HepG2 (cell line): Measurements from ENCODE around the gene ALDH9A1. TPM values are rescaled to one million over a fixed set of nuclear protein-coding genes. Genes with fewer than 3 reads are reported as not detected.

Source experiments
- ARHGAP35 ChIP-seq: sonication (generic); formaldehyde crosslinking; IDR thresholded peaks from 2 replicates; pipeline ENCODE4 v1.9.0; 2022; ENCODE audit warnings: mild to moderate bottlenecking, inconsistent platforms, moderate library complexity, missing genetic modification reagents, borderline replicate concordance
- CBFB ChIP-seq: sonication (generic); formaldehyde crosslinking; IDR thresholded peaks from 2 replicates; pipeline ENCODE4 v1.4.0; 2020; ENCODE audit warnings: missing genetic modification reagents
- FOXO1 ChIP-seq: sonication (generic); formaldehyde crosslinking; IDR thresholded peaks from 2 replicates; pipeline ENCODE4 v1.4.0; 2020; ENCODE audit warnings: missing genetic modification reagents
- GATA4 ChIP-seq: sonication (generic); IDR thresholded peaks from 2 replicates; pipeline ENCODE4 v1.6.1; 2016; ENCODE audit warnings: antibody characterized with exemption, low read depth, borderline replicate concordance
- HES4 ChIP-seq: sonication (generic); formaldehyde crosslinking; IDR thresholded peaks from 2 replicates; pipeline ENCODE4 v1.9.0; 2021; ENCODE audit warnings: mild to moderate bottlenecking, missing genetic modification reagents, borderline replicate concordance
- ISL2 ChIP-seq: sonication (generic); formaldehyde crosslinking; IDR thresholded peaks from 2 replicates; pipeline ENCODE4 v1.5.0; 2020; ENCODE audit warnings: missing genetic modification reagents
- KAT7 ChIP-seq: IDR thresholded peaks from 2 replicates; pipeline ENCODE4 v1.6.1; 2018; ENCODE audit warnings: borderline replicate concordance, missing compliant biosample characterization
- MED13 ChIP-seq: sonication (generic); formaldehyde crosslinking; IDR thresholded peaks from 2 replicates; pipeline ENCODE4 v1.5.0; 2020; ENCODE audit warnings: missing genetic modification reagents
- MED8 ChIP-seq: sonication (generic); formaldehyde crosslinking; IDR thresholded peaks from 2 replicates; pipeline ENCODE4 v1.8.1; 2023; ENCODE audit warnings: mild to moderate bottlenecking, missing genetic modification reagents; ENCODE audit not compliant: insufficient replicate concordance
- ZFP1 ChIP-seq: IDR thresholded peaks from 2 replicates; pipeline ENCODE4 v1.6.1; 2016
- ZKSCAN5 ChIP-seq: sonication (generic); formaldehyde crosslinking; IDR thresholded peaks from 2 replicates; pipeline ENCODE4 v1.5.1; 2020; ENCODE audit warnings: mild to moderate bottlenecking, missing genetic modification reagents
- ZMYM3 ChIP-seq: sonication (generic); formaldehyde crosslinking; IDR thresholded peaks from 2 replicates; pipeline ENCODE4 v1.5.1; 2020; ENCODE audit warnings: mild to moderate bottlenecking, missing genetic modification reagents
- ZMYM4 ChIP-seq: sonication (generic); formaldehyde crosslinking; IDR thresholded peaks from 2 replicates; pipeline ENCODE4 v1.8.1; 2023; ENCODE audit warnings: mild to moderate bottlenecking, missing genetic modification reagents
- ZNF274 ChIP-seq: sonication (generic); formaldehyde crosslinking; IDR thresholded peaks from 2 replicates; pipeline ENCODE4 v1.5.1; 2020; ENCODE audit warnings: mild to moderate bottlenecking, missing genetic modification reagents
- ZNF333 ChIP-seq: sonication (generic); formaldehyde crosslinking; IDR thresholded peaks from 2 replicates; pipeline ENCODE4 v1.4.0; 2020; ENCODE audit warnings: mild to moderate bottlenecking, missing genetic modification reagents, borderline replicate concordance
- ZSCAN25 ChIP-seq: sonication (generic); formaldehyde crosslinking; IDR thresholded peaks from 2 replicates; pipeline ENCODE4 v1.8.0; 2022; ENCODE audit warnings: mild to moderate bottlenecking, missing genetic modification reagents
- polyA plus RNA-seq, 8 experiments: library from polyadenylated mRNA; depleted of rRNA in 3 of 8; stranded (reverse) in 7 of 8; unstranded in 1 of 8; fragments of >200 nt; fragmentation: Illumina TruSeq in 4 of 8; extraction: Trizol in 4 of 8; gene quantifications; 2 replicates each; pipeline versions ENCODE4 v1.2.1 to v1.2.3, GENCODE V29; 2011 to 2016; ENCODE audit warnings: low read depth in 4 of 8, missing spikeins in 1 of 8, mixed read lengths in 1 of 8; ENCODE audit not compliant: insufficient read depth in 1 of 8
- total RNA-seq, 5 experiments: library from RNA; depleted of rRNA; stranded (reverse); fragments of >200 nt; fragmentation: Illumina TruSeq; extraction: Trizol; gene quantifications; 2 replicates each; pipeline ENCODE4 v1.2.3, GENCODE V29; 2016; ENCODE audit warnings: low read depth in 1 of 5
- TF ChIP-seq, protein P1 (sequence below): sonication (generic); formaldehyde crosslinking; IDR thresholded peaks from 2 replicates; pipeline ENCODE4 v1.4.0; 2020; ENCODE audit warnings: missing genetic modification reagents
- TF ChIP-seq, protein P2 (sequence below): sonication (generic); formaldehyde crosslinking; IDR thresholded peaks from 2 replicates; pipeline ENCODE4 v1.8.1; 2023; ENCODE audit warnings: missing genetic modification reagents, inconsistent platforms, borderline replicate concordance
- TF ChIP-seq, protein P3 (sequence below): sonication (generic); formaldehyde crosslinking; IDR thresholded peaks from 2 replicates; pipeline ENCODE4 v1.4.0; 2020; ENCODE audit warnings: mild to moderate bottlenecking, missing genetic modification reagents
- TF ChIP-seq, protein P4 (sequence below): sonication (generic); formaldehyde crosslinking; IDR thresholded peaks from 2 replicates; pipeline ENCODE4 v1.9.0; 2021; ENCODE audit warnings: missing genetic modification reagents, borderline replicate concordance
- TF ChIP-seq, protein P5 (sequence below): sonication (generic); formaldehyde crosslinking; IDR thresholded peaks from 2 replicates; pipeline ENCODE4 v1.4.0; 2020; ENCODE audit warnings: missing genetic modification reagents

The ALDH9A1 gene
- total and polyA plus RNA-seq, 2 of the 13 experiments (the other 11 are each of a cell fraction or from before 2014, with no cell fraction given) = 27.5 to 38.5 TPM

DNA sequence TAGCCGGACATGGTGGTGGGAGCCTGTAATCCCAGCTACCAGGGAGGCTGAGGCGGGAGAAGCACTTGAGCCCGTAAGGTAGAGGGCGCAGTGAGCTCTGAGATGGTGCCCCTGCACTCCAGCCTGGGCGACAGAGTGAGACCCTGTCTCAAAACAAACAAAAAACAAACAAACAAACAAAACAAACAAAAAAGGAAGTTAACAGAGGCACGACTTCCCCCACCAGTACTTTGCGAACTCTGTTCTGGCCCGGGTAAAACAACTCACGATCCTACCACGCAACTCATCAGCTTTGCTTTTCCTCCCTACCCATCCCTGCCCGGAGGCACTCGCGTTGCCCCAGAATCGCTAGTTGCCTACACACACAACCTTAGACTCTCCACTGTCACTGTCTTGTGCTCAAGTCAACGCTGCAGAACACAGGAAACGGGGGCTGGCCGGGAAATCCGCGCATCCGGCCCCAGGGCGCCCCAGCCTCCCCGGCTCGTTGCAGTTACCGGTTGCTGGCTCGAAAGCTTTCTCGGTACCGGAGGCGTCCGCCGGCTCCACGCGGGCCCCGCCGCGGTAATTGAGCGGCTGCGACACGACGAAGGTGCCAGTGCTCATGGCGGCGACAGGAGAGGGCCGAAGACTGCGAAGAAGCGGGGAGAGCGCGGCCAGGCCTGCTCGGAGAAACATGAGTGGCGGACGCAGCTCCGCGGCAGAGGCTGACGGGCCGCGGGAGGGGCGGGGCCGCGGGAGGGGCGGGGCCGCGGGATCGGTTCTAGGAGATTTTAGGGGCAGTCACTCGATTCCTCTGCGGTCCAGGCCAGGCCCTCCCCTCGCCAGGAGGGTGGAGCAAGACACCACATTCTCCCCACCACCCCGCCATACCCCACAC, at the start of gene ALDH9A1 (continued):
- TF ChIP-seq, protein P1, sequence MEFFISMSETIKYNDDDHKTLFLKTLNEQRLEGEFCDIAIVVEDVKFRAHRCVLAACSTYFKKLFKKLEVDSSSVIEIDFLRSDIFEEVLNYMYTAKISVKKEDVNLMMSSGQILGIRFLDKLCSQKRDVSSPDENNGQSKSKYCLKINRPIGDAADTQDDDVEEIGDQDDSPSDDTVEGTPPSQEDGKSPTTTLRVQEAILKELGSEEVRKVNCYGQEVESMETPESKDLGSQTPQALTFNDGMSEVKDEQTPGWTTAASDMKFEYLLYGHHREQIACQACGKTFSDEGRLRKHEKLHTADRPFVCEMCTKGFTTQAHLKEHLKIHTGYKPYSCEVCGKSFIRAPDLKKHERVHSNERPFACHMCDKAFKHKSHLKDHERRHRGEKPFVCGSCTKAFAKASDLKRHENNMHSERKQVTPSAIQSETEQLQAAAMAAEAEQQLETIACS (CRISPR knock-in tag) = peak; percentile 30; the same call in 1 of the 2 replicates
- peak; percentile 84 for TF ChIP-seq ZNF274 (CRISPR knock-in tag)
- peak; percentile 39; the same call in 1 of the 2 replicates for TF ChIP-seq FOXO1 (CRISPR knock-in tag)
- no peak for TF ChIP-seq GATA4
- peak; percentile 78 for TF ChIP-seq ZMYM3 (CRISPR knock-in tag)
- TF ChIP-seq, protein P2, sequence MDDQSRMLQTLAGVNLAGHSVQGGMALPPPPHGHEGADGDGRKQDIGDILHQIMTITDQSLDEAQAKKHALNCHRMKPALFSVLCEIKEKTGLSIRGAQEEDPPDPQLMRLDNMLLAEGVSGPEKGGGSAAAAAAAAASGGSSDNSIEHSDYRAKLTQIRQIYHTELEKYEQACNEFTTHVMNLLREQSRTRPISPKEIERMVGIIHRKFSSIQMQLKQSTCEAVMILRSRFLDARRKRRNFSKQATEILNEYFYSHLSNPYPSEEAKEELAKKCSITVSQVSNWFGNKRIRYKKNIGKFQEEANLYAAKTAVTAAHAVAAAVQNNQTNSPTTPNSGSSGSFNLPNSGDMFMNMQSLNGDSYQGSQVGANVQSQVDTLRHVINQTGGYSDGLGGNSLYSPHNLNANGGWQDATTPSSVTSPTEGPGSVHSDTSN (CRISPR knock-in tag) = no peak
- TF ChIP-seq HES4 (CRISPR knock-in tag) = peak; percentile 87
- TF ChIP-seq ZKSCAN5 = no peak
- TF ChIP-seq CBFB = 0 out of 2 replicates have a peak, but pooled peaks have one; percentile 20
- peak; percentile 65 for TF ChIP-seq ZMYM4
- TF ChIP-seq ARHGAP35 (CRISPR knock-in tag) = peak; percentile 50; the same call in 1 of the 2 replicates
- TF ChIP-seq, protein P3, sequence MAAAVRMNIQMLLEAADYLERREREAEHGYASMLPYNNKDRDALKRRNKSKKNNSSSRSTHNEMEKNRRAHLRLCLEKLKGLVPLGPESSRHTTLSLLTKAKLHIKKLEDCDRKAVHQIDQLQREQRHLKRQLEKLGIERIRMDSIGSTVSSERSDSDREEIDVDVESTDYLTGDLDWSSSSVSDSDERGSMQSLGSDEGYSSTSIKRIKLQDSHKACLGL = 0 out of 2 replicates have a peak, but pooled peaks have one; percentile 47
- TF ChIP-seq MED8 (CRISPR knock-in tag) = peak; percentile 69
- peak; percentile 74 for TF ChIP-seq KAT7 (CRISPR knock-in tag)
- peak; percentile 32 for TF ChIP-seq ZFP1 (CRISPR knock-in tag)
- TF ChIP-seq ZNF333 (CRISPR knock-in tag) = peak; percentile 38; the same call in 1 of the 2 replicates
- TF ChIP-seq, protein P4, sequence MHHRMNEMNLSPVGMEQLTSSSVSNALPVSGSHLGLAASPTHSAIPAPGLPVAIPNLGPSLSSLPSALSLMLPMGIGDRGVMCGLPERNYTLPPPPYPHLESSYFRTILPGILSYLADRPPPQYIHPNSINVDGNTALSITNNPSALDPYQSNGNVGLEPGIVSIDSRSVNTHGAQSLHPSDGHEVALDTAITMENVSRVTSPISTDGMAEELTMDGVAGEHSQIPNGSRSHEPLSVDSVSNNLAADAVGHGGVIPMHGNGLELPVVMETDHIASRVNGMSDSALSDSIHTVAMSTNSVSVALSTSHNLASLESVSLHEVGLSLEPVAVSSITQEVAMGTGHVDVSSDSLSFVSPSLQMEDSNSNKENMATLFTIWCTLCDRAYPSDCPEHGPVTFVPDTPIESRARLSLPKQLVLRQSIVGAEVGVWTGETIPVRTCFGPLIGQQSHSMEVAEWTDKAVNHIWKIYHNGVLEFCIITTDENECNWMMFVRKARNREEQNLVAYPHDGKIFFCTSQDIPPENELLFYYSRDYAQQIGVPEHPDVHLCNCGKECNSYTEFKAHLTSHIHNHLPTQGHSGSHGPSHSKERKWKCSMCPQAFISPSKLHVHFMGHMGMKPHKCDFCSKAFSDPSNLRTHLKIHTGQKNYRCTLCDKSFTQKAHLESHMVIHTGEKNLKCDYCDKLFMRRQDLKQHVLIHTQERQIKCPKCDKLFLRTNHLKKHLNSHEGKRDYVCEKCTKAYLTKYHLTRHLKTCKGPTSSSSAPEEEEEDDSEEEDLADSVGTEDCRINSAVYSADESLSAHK (CRISPR knock-in tag) = 0 out of 2 replicates have a peak, but pooled peaks have one; percentile 29
- TF ChIP-seq ZSCAN25 = 0 out of 2 replicates have a peak, but pooled peaks have one; percentile 50
- TF ChIP-seq ISL2 = peak; percentile 31; the same call in 1 of the 2 replicates
- TF ChIP-seq, protein P5, sequence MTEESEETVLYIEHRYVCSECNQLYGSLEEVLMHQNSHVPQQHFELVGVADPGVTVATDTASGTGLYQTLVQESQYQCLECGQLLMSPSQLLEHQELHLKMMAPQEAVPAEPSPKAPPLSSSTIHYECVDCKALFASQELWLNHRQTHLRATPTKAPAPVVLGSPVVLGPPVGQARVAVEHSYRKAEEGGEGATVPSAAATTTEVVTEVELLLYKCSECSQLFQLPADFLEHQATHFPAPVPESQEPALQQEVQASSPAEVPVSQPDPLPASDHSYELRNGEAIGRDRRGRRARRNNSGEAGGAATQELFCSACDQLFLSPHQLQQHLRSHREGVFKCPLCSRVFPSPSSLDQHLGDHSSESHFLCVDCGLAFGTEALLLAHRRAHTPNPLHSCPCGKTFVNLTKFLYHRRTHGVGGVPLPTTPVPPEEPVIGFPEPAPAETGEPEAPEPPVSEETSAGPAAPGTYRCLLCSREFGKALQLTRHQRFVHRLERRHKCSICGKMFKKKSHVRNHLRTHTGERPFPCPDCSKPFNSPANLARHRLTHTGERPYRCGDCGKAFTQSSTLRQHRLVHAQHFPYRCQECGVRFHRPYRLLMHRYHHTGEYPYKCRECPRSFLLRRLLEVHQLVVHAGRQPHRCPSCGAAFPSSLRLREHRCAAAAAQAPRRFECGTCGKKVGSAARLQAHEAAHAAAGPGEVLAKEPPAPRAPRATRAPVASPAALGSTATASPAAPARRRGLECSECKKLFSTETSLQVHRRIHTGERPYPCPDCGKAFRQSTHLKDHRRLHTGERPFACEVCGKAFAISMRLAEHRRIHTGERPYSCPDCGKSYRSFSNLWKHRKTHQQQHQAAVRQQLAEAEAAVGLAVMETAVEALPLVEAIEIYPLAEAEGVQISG = peak; percentile 47
- 0 out of 2 replicates have a peak, but pooled peaks have one; percentile 30 for TF ChIP-seq MED13 (CRISPR knock-in tag)
